Progenitor cell of endocrine pancreas (in vitro differentiated cells): ENCODE measurements around the gene PTPRU. TPM values are rescaled to one million over a fixed set of nuclear protein-coding genes. Genes with fewer than 3 reads are reported as not detected.
A peak's percentile ranks its signal among the peaks of the same experiment; 100 is the strongest.

Source experiments
- DNase-seq: peaks from one replicate; pipeline ENCODE4 v3.0.0; 2021; ENCODE audit warnings: low spot score; ENCODE audit not compliant: unreplicated experiment
- H3K27ac Mint-ChIP-seq: 2 replicates; pipeline ENCODE4 v1.8.0; 2021; ENCODE audit warnings: mild to moderate bottlenecking, moderate library complexity, mixed read lengths
- H3K27me3 Mint-ChIP-seq: 2 replicates; pipeline ENCODE4 v1.8.0; 2021; ENCODE audit warnings: mixed read lengths
- H3K36me3 Mint-ChIP-seq: 2 replicates; pipeline ENCODE4 v1.8.0; 2022; ENCODE audit warnings: mixed read lengths; ENCODE audit not compliant: insufficient read depth
- H3K4me1 Mint-ChIP-seq: 2 replicates; pipeline ENCODE4 v1.8.0; 2021; ENCODE audit warnings: low read depth, mixed read lengths
- H3K4me3 Mint-ChIP-seq: 2 replicates; pipeline ENCODE4 v1.8.0; 2021; ENCODE audit warnings: low read depth, mild to moderate bottlenecking, moderate library complexity, mixed read lengths
- H3K9me3 Mint-ChIP-seq: 2 replicates; pipeline ENCODE4 v1.8.0; 2021; ENCODE audit warnings: low read depth, mixed read lengths
- CTCF ChIP-seq: fragments of 200-600 bp; sonication (generic); IDR thresholded peaks from one replicate; pipeline ENCODE4 v1.5.0; 2021; ENCODE audit warnings: antibody characterized with exemption, mild to moderate bottlenecking; ENCODE audit not compliant: unreplicated experiment
- long read RNA-seq: library from polyadenylated mRNA; unstranded; transcript quantifications from one replicate; pipeline ENCODE4 v2.0.0, GENCODE V29; 2020
- total RNA-seq: library from RNA; stranded (reverse); gene quantifications from 2 replicates; pipeline ENCODE4 v1.2.1, GENCODE V29; 2021

Gene PTPRU
- 74.0 and 79.4 TPM in 2 replicates for total RNA-seq
- long read RNA-seq, partial matches to known transcripts = 3 of 5 reads
- long read RNA-seq, other reads (novel, unspliced or antisense) = 1 of 5 reads

GRCh38 chr1:29235955-29236711 is at the start of gene PTPRU:
TSS of gene PTPRU (plus strand) at chr1:29236522. CDS start at chr1:29236645, 123 bp downstream.
- Mint-ChIP-seq H3K9me3 (no peaks in the 10 kb centered on the region), H3K36me3 (no peaks in the 10 kb centered on the region), H3K4me1 (peaks cover 22% of the 10 kb centered on the region), H3K27me3 (peaks cover 19% of the 10 kb centered on the region), H3K27ac (peak within 1 kb of the TSS; percentile 91), H3K4me3 (peak within 1 kb of the TSS; percentile 86)
- peak; percentile 89 for DNase-seq
- peak; percentile 90 for TF ChIP-seq CTCF

- Mint-ChIP-seq H3K27ac (peak overlapping the region; percentile 31), H3K36me3 (peaks cover 12% of the 10 kb centered on the region), H3K9me3 (peaks cover 4% of the 10 kb centered on the region), H3K4me3 (no peak overlapping the region), H3K4me1 (peaks cover 3% of the 10 kb centered on the region), H3K27me3 (no peaks in the 10 kb centered on the region)
- no peak for TF ChIP-seq CTCF
- no peak for DNase-seq
These were observed 49.6 kb upstream of the PTPRU start for GRCh38 chr1:29186707-29187106.

GRCh38 chr1:29190718-29191117 is 45.6 kb upstream of the PTPRU start:
- Mint-ChIP-seq H3K36me3 (peaks cover 18% of the 10 kb centered on the region), H3K4me3 (no peak overlapping the region), H3K9me3 (peaks cover 4% of the 10 kb centered on the region), H3K4me1 (no peaks in the 10 kb centered on the region), H3K27ac (no peak overlapping the region), H3K27me3 (no peaks in the 10 kb centered on the region)
- no peak for TF ChIP-seq CTCF
- DNase-seq = no peak

- Mint-ChIP-seq H3K4me3 (no peak overlapping the region), H3K27me3 (no peaks in the 10 kb centered on the region)
These were observed 42.4 kb upstream of the PTPRU start for GRCh38 chr1:29193879-29194455.

More at GRCh38 chr1:29193879-29194455, 42.4 kb upstream of the PTPRU start:
- H3K4me1 Mint-ChIP-seq = no peaks in the 10 kb centered on the region
- DNase-seq = no peak
- TF ChIP-seq CTCF = no peak
- H3K27ac Mint-ChIP-seq = no peak overlapping the region
- H3K9me3 Mint-ChIP-seq = peaks cover 4% of the 10 kb centered on the region
- peaks cover 18% of the 10 kb centered on the region for H3K36me3 Mint-ChIP-seq
